ENCODE measurements around the gene GRAP. TPM values are rescaled to one million over a fixed set of nuclear protein-coding genes. Genes with fewer than 3 reads are reported as not detected.

GRAP gene
- total and polyA plus RNA-seq, 2 experiments from 2014 or later = 0.24 TPM; not detected in 1

DNA sequence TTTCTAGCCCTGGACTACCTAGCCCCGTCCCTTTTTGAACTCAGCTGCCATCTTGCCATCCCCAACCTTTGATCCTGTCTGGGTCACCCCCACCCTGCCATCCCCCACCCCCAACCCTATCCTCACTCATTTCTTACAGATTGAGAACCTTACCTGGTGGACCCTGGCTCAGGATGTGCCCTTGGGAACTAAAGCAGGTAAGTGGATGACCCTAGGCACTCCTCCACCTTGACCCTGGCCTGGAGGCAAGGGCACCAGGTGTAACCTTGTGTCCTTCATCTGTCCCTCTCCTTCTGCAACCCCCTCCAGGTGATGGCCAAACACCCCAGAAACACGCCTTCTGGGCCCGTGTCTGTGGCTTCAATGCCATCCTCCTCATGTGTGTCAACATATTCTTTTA, 26.7 kb downstream of the GRAP start:
- Mint-ChIP-seq H3K27me3 (ENCODE audit: insufficient read depth, low read depth, poor library complexity) (peaks cover 7% of the 10 kb centered on the region), H3K4me1 (peaks cover 8% of the 10 kb centered on the region), H3K36me3 (ENCODE audit: low read depth) (no peaks in the 10 kb centered on the region), H3K9me3 (no peaks in the 10 kb centered on the region), H3K4me3 (no peak overlapping the region), H3K27ac (no peak overlapping the region; the same call in 1 of the 2 replicates)
- no peaks in the 10 kb centered on the region for H3K27me3 ChIP-seq (ENCODE audit: insufficient read depth)
- H3K4me2 ChIP-seq = no peak overlapping the region
- H3K9me2 ChIP-seq (ENCODE audit: insufficient read depth) = no peaks in the 10 kb centered on the region
- TF ChIP-seq, protein P1, sequence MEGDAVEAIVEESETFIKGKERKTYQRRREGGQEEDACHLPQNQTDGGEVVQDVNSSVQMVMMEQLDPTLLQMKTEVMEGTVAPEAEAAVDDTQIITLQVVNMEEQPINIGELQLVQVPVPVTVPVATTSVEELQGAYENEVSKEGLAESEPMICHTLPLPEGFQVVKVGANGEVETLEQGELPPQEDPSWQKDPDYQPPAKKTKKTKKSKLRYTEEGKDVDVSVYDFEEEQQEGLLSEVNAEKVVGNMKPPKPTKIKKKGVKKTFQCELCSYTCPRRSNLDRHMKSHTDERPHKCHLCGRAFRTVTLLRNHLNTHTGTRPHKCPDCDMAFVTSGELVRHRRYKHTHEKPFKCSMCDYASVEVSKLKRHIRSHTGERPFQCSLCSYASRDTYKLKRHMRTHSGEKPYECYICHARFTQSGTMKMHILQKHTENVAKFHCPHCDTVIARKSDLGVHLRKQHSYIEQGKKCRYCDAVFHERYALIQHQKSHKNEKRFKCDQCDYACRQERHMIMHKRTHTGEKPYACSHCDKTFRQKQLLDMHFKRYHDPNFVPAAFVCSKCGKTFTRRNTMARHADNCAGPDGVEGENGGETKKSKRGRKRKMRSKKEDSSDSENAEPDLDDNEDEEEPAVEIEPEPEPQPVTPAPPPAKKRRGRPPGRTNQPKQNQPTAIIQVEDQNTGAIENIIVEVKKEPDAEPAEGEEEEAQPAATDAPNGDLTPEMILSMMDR (conservative IDR thresholded peaks at IDR 0.05; ENCODE audit: low read depth in 2 of 2) = no peak
- TF ChIP-seq ZNF331 (CRISPR knock-in tag; IDR thresholded peaks at IDR 0.05; ENCODE audit: low read depth) = no peak
- TF ChIP-seq, protein P2, sequence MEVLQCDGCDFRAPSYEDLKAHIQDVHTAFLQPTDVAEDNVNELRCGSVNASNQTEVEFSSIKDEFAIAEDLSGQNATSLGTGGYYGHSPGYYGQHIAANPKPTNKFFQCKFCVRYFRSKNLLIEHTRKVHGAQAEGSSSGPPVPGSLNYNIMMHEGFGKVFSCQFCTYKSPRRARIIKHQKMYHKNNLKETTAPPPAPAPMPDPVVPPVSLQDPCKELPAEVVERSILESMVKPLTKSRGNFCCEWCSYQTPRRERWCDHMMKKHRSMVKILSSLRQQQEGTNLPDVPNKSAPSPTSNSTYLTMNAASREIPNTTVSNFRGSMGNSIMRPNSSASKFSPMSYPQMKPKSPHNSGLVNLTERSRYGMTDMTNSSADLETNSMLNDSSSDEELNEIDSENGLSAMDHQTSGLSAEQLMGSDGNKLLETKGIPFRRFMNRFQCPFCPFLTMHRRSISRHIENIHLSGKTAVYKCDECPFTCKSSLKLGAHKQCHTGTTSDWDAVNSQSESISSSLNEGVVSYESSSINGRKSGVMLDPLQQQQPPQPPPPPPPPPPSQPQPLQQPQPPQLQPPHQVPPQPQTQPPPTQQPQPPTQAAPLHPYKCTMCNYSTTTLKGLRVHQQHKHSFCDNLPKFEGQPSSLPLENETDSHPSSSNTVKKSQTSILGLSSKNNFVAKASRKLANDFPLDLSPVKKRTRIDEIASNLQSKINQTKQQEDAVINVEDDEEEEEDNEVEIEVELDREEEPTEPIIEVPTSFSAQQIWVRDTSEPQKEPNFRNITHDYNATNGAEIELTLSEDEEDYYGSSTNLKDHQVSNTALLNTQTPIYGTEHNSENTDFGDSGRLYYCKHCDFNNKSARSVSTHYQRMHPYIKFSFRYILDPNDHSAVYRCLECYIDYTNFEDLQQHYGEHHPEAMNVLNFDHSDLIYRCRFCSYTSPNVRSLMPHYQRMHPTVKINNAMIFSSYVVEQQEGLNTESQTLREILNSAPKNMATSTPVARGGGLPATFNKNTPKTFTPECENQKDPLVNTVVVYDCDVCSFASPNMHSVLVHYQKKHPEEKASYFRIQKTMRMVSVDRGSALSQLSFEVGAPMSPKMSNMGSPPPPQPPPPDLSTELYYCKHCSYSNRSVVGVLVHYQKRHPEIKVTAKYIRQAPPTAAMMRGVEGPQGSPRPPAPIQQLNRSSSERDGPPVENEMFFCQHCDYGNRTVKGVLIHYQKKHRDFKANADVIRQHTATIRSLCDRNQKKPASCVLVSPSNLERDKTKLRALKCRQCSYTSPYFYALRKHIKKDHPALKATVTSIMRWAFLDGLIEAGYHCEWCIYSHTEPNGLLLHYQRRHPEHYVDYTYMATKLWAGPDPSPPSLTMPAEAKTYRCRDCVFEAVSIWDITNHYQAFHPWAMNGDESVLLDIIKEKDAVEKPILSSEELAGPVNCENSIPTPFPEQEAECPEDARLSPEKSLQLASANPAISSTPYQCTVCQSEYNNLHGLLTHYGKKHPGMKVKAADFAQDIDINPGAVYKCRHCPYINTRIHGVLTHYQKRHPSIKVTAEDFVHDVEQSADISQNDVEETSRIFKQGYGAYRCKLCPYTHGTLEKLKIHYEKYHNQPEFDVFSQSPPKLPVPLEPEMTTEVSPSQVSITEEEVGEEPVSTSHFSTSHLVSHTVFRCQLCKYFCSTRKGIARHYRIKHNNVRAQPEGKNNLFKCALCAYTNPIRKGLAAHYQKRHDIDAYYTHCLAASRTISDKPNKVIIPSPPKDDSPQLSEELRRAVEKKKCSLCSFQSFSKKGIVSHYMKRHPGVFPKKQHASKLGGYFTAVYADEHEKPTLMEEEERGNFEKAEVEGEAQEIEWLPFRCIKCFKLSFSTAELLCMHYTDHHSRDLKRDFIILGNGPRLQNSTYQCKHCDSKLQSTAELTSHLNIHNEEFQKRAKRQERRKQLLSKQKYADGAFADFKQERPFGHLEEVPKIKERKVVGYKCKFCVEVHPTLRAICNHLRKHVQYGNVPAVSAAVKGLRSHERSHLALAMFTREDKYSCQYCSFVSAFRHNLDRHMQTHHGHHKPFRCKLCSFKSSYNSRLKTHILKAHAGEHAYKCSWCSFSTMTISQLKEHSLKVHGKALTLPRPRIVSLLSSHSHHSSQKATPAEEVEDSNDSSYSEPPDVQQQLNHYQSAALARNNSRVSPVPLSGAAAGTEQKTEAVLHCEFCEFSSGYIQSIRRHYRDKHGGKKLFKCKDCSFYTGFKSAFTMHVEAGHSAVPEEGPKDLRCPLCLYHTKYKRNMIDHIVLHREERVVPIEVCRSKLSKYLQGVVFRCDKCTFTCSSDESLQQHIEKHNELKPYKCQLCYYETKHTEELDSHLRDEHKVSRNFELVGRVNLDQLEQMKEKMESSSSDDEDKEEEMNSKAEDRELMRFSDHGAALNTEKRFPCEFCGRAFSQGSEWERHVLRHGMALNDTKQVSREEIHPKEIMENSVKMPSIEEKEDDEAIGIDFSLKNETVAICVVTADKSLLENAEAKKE (CRISPR knock-in tag; IDR thresholded peaks at IDR 0.05) = no peak
- no peak for TF ChIP-seq NANOG (IDR thresholded peaks at IDR 0.05; ENCODE audit: borderline replicate concordance)
- no peak for TF ChIP-seq JUNB (IDR thresholded peaks at IDR 0.05; ENCODE audit: unreplicated experiment)
- TF ChIP-seq STAT1 (IDR thresholded peaks at IDR 0.05; ENCODE audit: unreplicated experiment) = no peak
- TF ChIP-seq EZH2 (IDR thresholded peaks at IDR 0.05; ENCODE audit: low read depth, unreplicated experiment) = no peak
- DNase-seq (ENCODE audit: low spot score) (no peak), ATAC-seq (no peak)
- H2AFZ ChIP-seq = no peak overlapping the region
- no peaks in the 10 kb centered on the region for H3K79me2 ChIP-seq (replicated peaks; ENCODE audit: insufficient read depth)
- no peaks in the 10 kb centered on the region for H3K36me3 ChIP-seq (ENCODE audit: insufficient read depth)
- no peaks in the 10 kb centered on the region for H3K4me1 ChIP-seq (ENCODE audit: insufficient read depth)
- no peaks in the 10 kb centered on the region for H4K20me1 ChIP-seq (replicated peaks; ENCODE audit: insufficient read depth)
- H3F3A ChIP-seq (replicated peaks; ENCODE audit: low read depth) = no peaks in the 10 kb centered on the region
- no peak overlapping the region for H3K27ac ChIP-seq (ENCODE audit: low read depth)
- H3K4me3 ChIP-seq = no peak overlapping the region

Measured in GM23338 (cell line).